CD14-positive monocyte (primary cell): Measurements from ENCODE around the gene PLA2G10. TPM values are rescaled to one million over a fixed set of nuclear protein-coding genes. Genes with fewer than 3 reads are reported as not detected.

Source experiments
- DNase-seq, 3 donors: peaks; one replicate each; pipeline ENCODE4 v3.0.0-alpha.2; 2011 to 2022
- H2AFZ ChIP-seq: 2 replicates; pipeline ENCODE4 v1.6.0; 2012; ENCODE audit warnings: mild to moderate bottlenecking, low read depth, low read length, inconsistent platforms; ENCODE audit not compliant: insufficient read depth, poor library complexity, severe bottlenecking
- H3K27ac ChIP-seq, 2 donors: 1 replicate in 1 of 2; 2 replicates in 1 of 2; pipeline ENCODE4 v1.5.1; 2012 to 2013; ENCODE audit warnings: low read length in 2 of 2, control low read depth in 1 of 2, inconsistent platforms in 1 of 2, low read depth in 1 of 2, mild to moderate bottlenecking in 1 of 2
- H3K27me3 ChIP-seq, 2 donors: one replicate each; pipeline versions ENCODE4 v1.6.0 to v1.6.1; 2011 to 2013; ENCODE audit warnings: low read length in 2 of 2; ENCODE audit not compliant: control insufficient read depth in 2 of 2, insufficient read depth in 2 of 2
- H3K36me3 ChIP-seq, 2 donors: replicated peaks in 1 of 2; 1 replicate in 1 of 2; 2 replicates in 1 of 2; pipeline versions ENCODE4 v1.5.1 to v1.6.1; 2012 to 2013; ENCODE audit warnings: low read length in 2 of 2, control low read depth in 1 of 2, inconsistent platforms in 1 of 2, mild to moderate bottlenecking in 1 of 2; ENCODE audit not compliant: insufficient read depth in 2 of 2, control insufficient read depth in 1 of 2
- H3K4me1 ChIP-seq, 2 donors: 1 replicate in 1 of 2; 2 replicates in 1 of 2; pipeline versions ENCODE4 v1.5.1 to v1.6.1; 2012 to 2013; ENCODE audit warnings: low read length in 2 of 2, control low read depth in 1 of 2, inconsistent platforms in 1 of 2, mild to moderate bottlenecking in 1 of 2, moderate library complexity in 1 of 2; ENCODE audit not compliant: insufficient read depth in 2 of 2, control insufficient read depth in 1 of 2
- H3K4me2 ChIP-seq: replicated peaks from 2 replicates; pipeline ENCODE3; 2012; ENCODE audit warnings: low read length, moderate library complexity, mild to moderate bottlenecking; ENCODE audit not compliant: poor library complexity, severe bottlenecking; ENCODE audit errors: extremely low read depth
- H3K4me3 ChIP-seq, 3 experiments: fragments of 200-600 bp in 1 of 3; sonication (generic) in 1 of 3; replicated peaks in 1 of 3; 1 replicate in 2 of 3; 2 replicates in 1 of 3; pipeline ENCODE4 v1.5.1; 2011 to 2013; ENCODE audit warnings: low read length in 3 of 3, mild to moderate bottlenecking in 3 of 3, control low read depth in 2 of 3, low read depth in 2 of 3, inconsistent platforms in 1 of 3, moderate library complexity in 1 of 3
- H3K79me2 ChIP-seq: 2 replicates; pipeline ENCODE4 v1.6.0; 2012; ENCODE audit warnings: mild to moderate bottlenecking, control low read depth, inconsistent platforms, low read length, moderate library complexity; ENCODE audit not compliant: insufficient read depth
- H3K9ac ChIP-seq: 2 replicates; pipeline ENCODE4 v1.6.0; 2017; ENCODE audit warnings: low read length, mild to moderate bottlenecking; ENCODE audit not compliant: insufficient read depth, poor library complexity, severe bottlenecking
- H3K9me3 ChIP-seq, 2 donors: replicated peaks in 1 of 2; 1 replicate in 1 of 2; 2 replicates in 1 of 2; pipeline versions ENCODE4 v1.5.1 to v1.6.1; 2012 to 2013; ENCODE audit warnings: low read length in 2 of 2, control low read depth in 1 of 2; ENCODE audit not compliant: control insufficient read depth in 1 of 2, insufficient read depth in 1 of 2
- H4K20me1 ChIP-seq: 2 replicates; pipeline ENCODE4 v1.6.0; 2012; ENCODE audit warnings: mild to moderate bottlenecking, low read length, control low read depth, moderate library complexity; ENCODE audit not compliant: insufficient read depth
- H3K27ac Mint-ChIP-seq, 7 donors: one replicate each; pipeline ENCODE4 v1.8.0; 2020; ENCODE audit warnings: mild to moderate bottlenecking in 7 of 7, mixed read lengths in 7 of 7, moderate library complexity in 6 of 7, inconsistent platforms in 2 of 7
- H3K27me3 Mint-ChIP-seq, 3 donors: one replicate each; pipeline ENCODE4 v1.8.0; 2021 to 2022; ENCODE audit warnings: low read depth in 3 of 3, mild to moderate bottlenecking in 3 of 3, mixed read lengths in 3 of 3, moderate library complexity in 3 of 3, inconsistent platforms in 1 of 3
- H3K36me3 Mint-ChIP-seq, 2 donors: one replicate each; pipeline ENCODE4 v1.8.0; 2020; ENCODE audit warnings: mixed read lengths in 2 of 2, inconsistent platforms in 1 of 2, mild to moderate bottlenecking in 1 of 2
- H3K4me1 Mint-ChIP-seq: one replicate; pipeline ENCODE4 v1.8.0; 2020; ENCODE audit warnings: mild to moderate bottlenecking, mixed read lengths
- H3K4me3 Mint-ChIP-seq, 2 donors: one replicate each; pipeline ENCODE4 v1.8.0; 2020; ENCODE audit warnings: mild to moderate bottlenecking in 2 of 2, mixed read lengths in 2 of 2, moderate library complexity in 1 of 2
- H3K9me3 Mint-ChIP-seq, 7 donors: one replicate each; pipeline ENCODE4 v1.8.0; 2020 to 2022; ENCODE audit warnings: mixed read lengths in 7 of 7, mild to moderate bottlenecking in 6 of 7, moderate library complexity in 6 of 7, inconsistent platforms in 2 of 7
- WGBS: methylation state at CpG from one replicate; pipeline ENCODE4 v1.1.5; 2013; ENCODE audit warnings: missing lambda C conversion rate; ENCODE audit not compliant: insufficient coverage; 5-methylcytosine and 5-hydroxymethylcytosine counted together
- intact Hi-C, 2 donors: fragments of 100-400 bp; cut with micrococcal nuclease; formaldehyde crosslinking; loops; one replicate each; pipeline versions ENCODE4 v1.15.0 to v1.15.1; 2023
- polyA plus RNA-seq, 3 donors: library from polyadenylated mRNA; depleted of rRNA in 1 of 3; unstranded in 2 of 3; stranded (reverse) in 1 of 3; fragments of 300-500 nt in 2 of 3; fragments of >200 nt in 1 of 3; fragmentation: Illumina TruSeq in 2 of 3; gene quantifications; 1 replicate in 2 of 3; 2 replicates in 1 of 3; pipeline ENCODE4 v1.2.3, GENCODE V29; 2012 to 2021
- TF ChIP-seq, protein P1 (sequence below): fragments of 200-600 bp; IDR thresholded peaks from one replicate; pipeline ENCODE4 v1.8.0; 2022; ENCODE audit warnings: antibody characterized with exemption, mild to moderate bottlenecking

PLA2G10 gene
- polyA plus RNA-seq, 3 donors, result not detected

DNA sequence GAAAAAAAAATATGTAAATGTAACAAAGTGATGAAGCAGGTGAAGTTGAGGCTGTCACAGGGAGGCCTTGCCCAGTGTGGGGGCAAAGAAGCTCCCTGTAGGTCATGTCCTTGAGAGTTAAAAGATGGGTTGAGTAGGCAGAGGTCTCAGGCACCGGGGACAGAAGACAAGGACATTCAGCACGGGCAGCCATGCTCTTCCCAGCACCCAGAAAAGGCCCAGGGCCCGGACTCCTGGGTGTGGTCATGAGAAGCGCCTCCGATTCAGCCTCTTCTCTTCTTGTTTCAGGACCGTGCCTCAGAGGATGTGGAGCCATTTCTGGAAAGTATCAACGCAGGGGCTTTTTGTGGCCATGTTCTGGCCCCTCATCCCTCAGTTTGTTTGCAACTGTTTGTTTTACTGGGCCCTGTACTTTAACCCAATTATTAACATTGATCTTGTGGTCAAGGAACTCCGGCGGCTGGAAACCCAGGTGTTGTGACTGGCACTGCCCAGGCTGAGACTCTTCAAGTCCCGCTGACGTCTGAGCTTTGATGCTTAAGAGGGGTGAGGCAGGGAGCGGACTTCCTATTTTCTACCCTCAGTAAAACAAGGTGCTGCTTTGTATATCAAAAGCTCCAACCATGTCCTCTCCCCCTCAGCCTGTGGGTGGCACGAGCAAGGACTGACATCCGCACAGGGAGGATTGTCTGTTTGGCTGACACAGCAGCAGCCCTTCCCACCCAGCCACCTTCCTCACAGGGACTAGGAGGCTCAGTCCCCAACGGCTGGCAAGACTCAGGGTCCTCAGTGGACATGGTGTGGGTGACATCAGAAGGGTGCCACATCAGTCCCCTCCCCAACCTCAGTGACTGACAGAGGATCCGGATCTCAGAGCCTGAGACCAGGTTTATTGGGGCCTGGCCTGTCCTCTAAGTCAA, 26.5 kb downstream of the PLA2G10 start:
- H3K9ac ChIP-seq, result no peak overlapping the region
- peaks cover 55 to 72% of the 10 kb centered on the region in 2 donors for H3K36me3 ChIP-seq
- H3K27ac ChIP-seq, result no peak overlapping the region
- no peak overlapping the region for H3K4me3 Mint-ChIP-seq
- H3K4me2 ChIP-seq, result no peak overlapping the region
- no peaks in the 10 kb centered on the region for H3K79me2 ChIP-seq
- WGBS, result 95% methylated on average over 9 of the region's 16 CpGs
- intact Hi-C loops, result no loop called here
- H2AFZ ChIP-seq, result no peak overlapping the region
- no peaks in the 10 kb centered on the region for H3K27me3 ChIP-seq
- H3K27me3 Mint-ChIP-seq, result peaks cover 0 to 2% (median 0%) of the 10 kb centered on the region in 3 donors
- peaks cover 62 to 73% of the 10 kb centered on the region in 2 donors for H3K36me3 Mint-ChIP-seq
- TF ChIP-seq, protein P1, sequence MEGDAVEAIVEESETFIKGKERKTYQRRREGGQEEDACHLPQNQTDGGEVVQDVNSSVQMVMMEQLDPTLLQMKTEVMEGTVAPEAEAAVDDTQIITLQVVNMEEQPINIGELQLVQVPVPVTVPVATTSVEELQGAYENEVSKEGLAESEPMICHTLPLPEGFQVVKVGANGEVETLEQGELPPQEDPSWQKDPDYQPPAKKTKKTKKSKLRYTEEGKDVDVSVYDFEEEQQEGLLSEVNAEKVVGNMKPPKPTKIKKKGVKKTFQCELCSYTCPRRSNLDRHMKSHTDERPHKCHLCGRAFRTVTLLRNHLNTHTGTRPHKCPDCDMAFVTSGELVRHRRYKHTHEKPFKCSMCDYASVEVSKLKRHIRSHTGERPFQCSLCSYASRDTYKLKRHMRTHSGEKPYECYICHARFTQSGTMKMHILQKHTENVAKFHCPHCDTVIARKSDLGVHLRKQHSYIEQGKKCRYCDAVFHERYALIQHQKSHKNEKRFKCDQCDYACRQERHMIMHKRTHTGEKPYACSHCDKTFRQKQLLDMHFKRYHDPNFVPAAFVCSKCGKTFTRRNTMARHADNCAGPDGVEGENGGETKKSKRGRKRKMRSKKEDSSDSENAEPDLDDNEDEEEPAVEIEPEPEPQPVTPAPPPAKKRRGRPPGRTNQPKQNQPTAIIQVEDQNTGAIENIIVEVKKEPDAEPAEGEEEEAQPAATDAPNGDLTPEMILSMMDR, result no peak
- no peak overlapping the region for H3K4me3 ChIP-seq
- no peaks in the 10 kb centered on the region for H3K9me3 Mint-ChIP-seq
- no peaks in the 10 kb centered on the region for H3K9me3 ChIP-seq
- H4K20me1 ChIP-seq, result no peaks in the 10 kb centered on the region
- H3K4me1 ChIP-seq, result no peaks in the 10 kb centered on the region
- no peak for DNase-seq
- H3K27ac Mint-ChIP-seq, result peak overlapping the region in 3 of 7 donors; percentile 39 to 76 (median 71)
- no peaks in the 10 kb centered on the region for H3K4me1 Mint-ChIP-seq

DNA sequence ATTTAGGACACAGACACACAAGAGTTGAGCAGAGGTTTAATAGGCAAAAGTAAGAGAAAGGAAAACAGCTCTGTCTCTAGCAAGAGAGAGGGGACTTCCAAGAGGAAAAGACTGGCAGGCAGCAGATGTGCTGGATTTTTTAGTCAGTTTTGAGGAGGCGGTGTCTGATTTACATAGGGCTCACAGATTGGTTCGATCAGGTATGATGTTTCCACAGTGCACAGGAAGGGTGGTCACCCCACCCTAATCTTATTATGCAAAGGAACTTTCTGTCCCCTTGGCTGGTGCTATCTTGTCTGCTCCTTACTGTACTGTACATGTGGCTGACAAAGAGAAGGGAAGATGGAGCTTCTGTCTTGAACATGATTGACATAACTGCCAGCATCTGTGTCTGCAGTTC, 36.0 kb downstream of the PLA2G10 start:
- H3K27me3 Mint-ChIP-seq, result no peaks in the 10 kb centered on the region
- no peaks in the 10 kb centered on the region for H3K9me3 Mint-ChIP-seq
- no peak overlapping the region for H3K4me3 Mint-ChIP-seq
- H2AFZ ChIP-seq, result no peak overlapping the region
- H3K36me3 Mint-ChIP-seq, result peaks cover 61 to 89% of the 10 kb centered on the region in 2 donors
- H3K27me3 ChIP-seq, result no peaks in the 10 kb centered on the region
- H3K9me3 ChIP-seq, result no peaks in the 10 kb centered on the region
- no CpG with 5 or more reads among the region's 2 CpGs for WGBS
- no peaks in the 10 kb centered on the region for H4K20me1 ChIP-seq
- no peak overlapping the region for H3K4me3 ChIP-seq
- H3K4me1 Mint-ChIP-seq, result no peaks in the 10 kb centered on the region
- no peak overlapping the region for H3K27ac ChIP-seq
- no peaks in the 10 kb centered on the region for H3K4me1 ChIP-seq
- TF ChIP-seq, protein P1, result no peak
- H3K27ac Mint-ChIP-seq, result peak overlapping the region in 4 of 7 donors; percentile 2 to 70 (median 36)
- peaks cover 61 to 95% of the 10 kb centered on the region in 2 donors for H3K36me3 ChIP-seq
- no peak overlapping the region for H3K4me2 ChIP-seq
- no peak for DNase-seq
- no peak overlapping the region for H3K9ac ChIP-seq
- intact Hi-C loops, result no loop called here
- H3K79me2 ChIP-seq, result no peaks in the 10 kb centered on the region
